GM12801 (cell line): Measurements from ENCODE around the gene SLC9C2.

ENCODE experiments used
- TF ChIP-seq, protein P1 (sequence below): IDR thresholded peaks from one replicate; pipeline ENCODE4 v1.5.1; 2011; ENCODE audit warnings: control low read depth; ENCODE audit not compliant: insufficient read length; ENCODE audit errors: extremely low read depth

Gene SLC9C2

DNA sequence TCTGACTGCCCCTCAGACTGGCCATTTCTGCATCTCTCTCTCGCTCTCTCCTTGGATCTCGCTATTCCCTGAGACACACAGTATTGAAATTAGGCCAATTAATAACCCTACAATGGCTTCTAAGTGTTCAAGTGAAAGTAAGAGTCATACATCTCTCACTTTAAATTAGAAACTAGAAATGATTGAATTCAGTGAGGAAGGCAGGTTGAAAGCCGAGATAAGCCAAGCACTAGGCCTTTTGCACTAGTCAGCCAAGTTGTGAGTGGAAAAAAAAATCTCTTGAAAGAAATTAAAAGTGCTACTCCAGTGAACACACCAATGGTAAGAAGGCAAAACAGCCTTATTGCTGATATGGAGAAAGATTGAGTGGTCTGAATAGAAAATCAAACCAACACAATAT is 51.2 kb downstream of the SLC9C2 start:
- TF ChIP-seq, protein P1, sequence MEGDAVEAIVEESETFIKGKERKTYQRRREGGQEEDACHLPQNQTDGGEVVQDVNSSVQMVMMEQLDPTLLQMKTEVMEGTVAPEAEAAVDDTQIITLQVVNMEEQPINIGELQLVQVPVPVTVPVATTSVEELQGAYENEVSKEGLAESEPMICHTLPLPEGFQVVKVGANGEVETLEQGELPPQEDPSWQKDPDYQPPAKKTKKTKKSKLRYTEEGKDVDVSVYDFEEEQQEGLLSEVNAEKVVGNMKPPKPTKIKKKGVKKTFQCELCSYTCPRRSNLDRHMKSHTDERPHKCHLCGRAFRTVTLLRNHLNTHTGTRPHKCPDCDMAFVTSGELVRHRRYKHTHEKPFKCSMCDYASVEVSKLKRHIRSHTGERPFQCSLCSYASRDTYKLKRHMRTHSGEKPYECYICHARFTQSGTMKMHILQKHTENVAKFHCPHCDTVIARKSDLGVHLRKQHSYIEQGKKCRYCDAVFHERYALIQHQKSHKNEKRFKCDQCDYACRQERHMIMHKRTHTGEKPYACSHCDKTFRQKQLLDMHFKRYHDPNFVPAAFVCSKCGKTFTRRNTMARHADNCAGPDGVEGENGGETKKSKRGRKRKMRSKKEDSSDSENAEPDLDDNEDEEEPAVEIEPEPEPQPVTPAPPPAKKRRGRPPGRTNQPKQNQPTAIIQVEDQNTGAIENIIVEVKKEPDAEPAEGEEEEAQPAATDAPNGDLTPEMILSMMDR, result no peak

DNA sequence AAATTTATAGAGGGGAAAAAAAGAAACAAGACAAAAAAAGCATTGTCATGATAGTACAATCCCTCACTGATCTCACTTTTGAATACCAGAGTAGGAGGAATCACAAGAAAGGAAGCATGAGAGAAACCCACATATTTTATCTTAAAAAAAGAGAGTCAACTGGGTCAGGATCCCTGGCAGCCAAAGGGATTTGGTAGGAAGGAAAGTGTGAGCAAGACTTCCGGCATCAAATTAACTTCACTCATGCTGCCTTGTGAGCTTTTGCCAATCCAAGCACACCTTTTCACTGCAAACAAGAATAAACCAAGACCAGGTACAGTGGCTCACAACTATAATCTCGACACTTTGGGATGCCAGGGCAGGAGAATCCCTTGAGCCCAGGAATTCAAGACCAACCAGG is 53.1 kb downstream of the SLC9C2 start:
- TF ChIP-seq, protein P1, result no peak

DNA sequence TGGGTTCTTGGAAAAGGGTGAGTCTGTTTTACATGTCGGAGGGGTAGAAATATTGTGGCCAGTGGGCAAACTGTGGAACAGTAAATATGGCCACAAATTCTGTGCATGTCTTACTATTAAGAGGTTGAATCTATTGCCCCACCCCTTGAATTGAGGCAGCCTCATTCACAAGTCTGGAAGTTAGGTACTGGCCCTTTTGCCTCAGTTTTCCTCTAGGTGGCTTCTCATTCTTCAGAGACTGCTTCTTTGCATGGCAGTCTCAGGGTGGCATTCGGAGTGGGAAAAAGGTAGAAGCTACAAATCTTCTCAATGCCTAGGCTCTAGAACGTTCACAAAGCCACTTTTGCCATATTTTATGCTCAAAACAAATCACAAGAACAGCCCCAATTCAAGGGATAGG is 57.2 kb downstream of the SLC9C2 start:
- TF ChIP-seq, protein P1, result no peak

DNA sequence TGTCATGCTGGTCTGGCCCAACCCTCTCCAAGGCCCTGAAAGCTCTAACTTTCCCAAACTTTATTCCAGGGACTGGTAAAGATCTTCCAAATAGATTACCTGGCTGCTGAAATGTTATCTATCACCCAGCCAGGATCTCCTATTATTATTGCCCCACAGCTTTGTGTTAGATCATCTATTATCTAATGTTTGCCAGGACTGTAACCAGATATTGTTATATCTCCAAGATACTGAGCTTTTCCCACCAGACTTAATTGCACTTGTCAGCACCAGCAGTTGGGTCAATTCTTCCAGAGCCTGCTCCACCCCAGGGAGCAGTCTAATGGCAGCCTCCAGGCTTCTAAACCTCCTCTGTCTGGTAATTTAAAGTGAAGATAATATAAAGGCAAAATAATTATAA is 66.6 kb downstream of the SLC9C2 start:
- TF ChIP-seq, protein P1, result no peak

DNA sequence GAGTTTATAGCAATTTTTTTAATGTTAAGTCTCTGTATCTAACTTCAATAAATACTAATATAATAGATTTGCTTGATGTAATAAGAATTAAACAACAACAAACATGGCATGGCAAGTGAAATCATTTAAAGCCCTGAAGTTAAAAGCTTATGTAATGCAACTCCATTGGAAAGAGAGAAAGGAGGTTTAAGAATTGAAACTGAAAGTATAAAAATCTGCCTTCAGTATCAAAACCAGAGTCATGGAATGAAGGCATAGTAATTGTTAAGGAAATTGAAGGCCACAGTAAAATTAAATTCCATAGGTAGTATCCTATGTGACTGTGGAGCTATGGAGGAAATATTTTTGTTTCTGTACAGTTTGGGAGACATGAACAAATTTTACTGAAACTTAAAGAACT is 70.6 kb downstream of the SLC9C2 start:
- TF ChIP-seq, protein P1, result no peak

DNA sequence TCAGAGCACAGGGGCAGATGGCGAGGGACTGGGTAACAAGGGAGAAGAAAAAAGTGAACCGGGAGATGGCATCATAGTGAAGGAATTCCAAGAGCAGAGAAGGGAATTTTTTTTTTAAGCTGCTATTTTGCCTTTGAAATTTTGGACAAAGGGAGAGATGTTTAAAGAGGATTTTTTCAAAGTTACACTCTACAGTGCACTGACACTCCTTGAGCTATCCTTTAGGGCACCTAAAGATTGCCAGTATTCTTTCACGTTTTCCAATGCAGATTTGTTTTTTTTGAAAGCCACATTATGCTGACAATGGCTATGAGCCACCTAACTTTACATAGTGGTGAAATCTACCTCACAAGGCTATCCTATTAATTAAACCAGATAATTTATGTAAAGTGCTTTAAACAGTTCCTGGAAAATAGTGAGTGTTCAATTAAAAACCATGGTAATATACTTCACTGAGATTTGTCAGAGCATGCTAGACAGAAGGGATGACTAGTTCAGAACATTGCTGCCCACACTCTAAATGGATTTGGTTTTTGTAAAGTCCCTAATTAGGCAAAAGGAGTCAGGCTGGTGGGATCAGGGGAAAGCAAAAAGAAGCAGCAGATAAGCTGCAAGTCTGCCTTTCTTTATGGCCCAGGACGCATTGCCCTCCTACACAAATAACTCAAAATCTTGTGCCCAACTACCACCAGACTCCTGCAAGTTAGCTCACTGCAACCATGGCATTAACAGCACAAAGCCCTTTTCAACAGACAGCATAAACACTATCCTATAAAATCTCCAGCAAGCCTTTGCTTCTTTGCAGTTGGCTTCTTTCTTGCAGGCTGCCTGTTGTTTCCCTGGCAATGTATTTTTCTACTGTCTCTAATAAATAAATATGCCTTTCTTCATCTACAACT is 71.8 kb downstream of the SLC9C2 start:
- TF ChIP-seq, protein P1, result no peak

DNA sequence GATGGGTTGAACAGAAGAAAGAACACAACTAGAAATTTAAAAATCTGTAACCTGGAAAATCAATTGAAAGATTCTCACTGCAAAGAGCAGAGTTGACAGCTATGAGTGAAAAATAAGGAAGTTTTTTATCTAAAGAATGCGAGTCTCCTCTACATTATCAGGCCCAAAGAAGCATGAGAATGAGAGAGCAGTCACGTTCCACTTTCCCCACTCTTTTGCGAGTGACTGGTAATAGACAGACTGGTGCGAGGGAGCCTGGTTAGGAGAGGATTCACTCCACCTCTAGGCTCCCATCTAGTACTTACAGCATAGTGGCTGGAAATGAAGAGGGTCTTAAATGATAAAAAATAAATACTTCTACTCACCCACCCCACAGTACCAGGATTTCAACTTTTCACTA is 73.8 kb downstream of the SLC9C2 start:
- TF ChIP-seq, protein P1, result no peak
